ENCODE results near the gene SERPINB13. TPM values are rescaled to one million over a fixed set of nuclear protein-coding genes. Genes with fewer than 3 reads are reported as not detected.

Gene SERPINB13
- total RNA-seq, 1 experiment from 2014 or later, result not detected

- no TSS peak for BruUV-seq (replicated peaks)
- Mint-ChIP-seq H3K27me3 (ENCODE audit: unreplicated experiment) (no peaks in the 10 kb centered on the region), H3K36me3 (ENCODE audit: insufficient read depth, unreplicated experiment) (no peaks in the 10 kb centered on the region), H3K4me1 (ENCODE audit: low read depth, unreplicated experiment) (peaks cover 40% of the 10 kb centered on the region), H3K4me3 (ENCODE audit: low read depth, unreplicated experiment) (no peak overlapping the region), H3K27ac (ENCODE audit: unreplicated experiment) (peak overlapping the region; percentile 41), H3K9me3 (ENCODE audit: low read depth, unreplicated experiment) (no peaks in the 10 kb centered on the region)
- no peak for TF ChIP-seq CTCF (IDR thresholded peaks at IDR 0.05; ENCODE audit: unreplicated experiment)
- intact Hi-C loops (cut with micrococcal nuclease; ENCODE audit: unreplicated experiment), result no loop called here
- DNase-seq, result peak; percentile 56
- CTCF ChIA-PET, result interaction anchor here (0.6 to 1.5 kb wide), 8 partner anchors 13 to 462 kb away, joined by 3 to 7 read pairs (median 4); no protein-coding TSS in a partner anchor
Observed at GRCh38 chr18:63553081-63553480, 34.1 kb upstream of the SERPINB13 start.

- no peak overlapping the region for H3K4me3 Mint-ChIP-seq (ENCODE audit: low read depth, unreplicated experiment)
- no peaks in the 10 kb centered on the region for H3K27me3 Mint-ChIP-seq (ENCODE audit: unreplicated experiment)
- no peak for TF ChIP-seq CTCF (IDR thresholded peaks at IDR 0.05; ENCODE audit: unreplicated experiment)
- no peak overlapping the region for H3K27ac Mint-ChIP-seq (ENCODE audit: unreplicated experiment)
- no peak for DNase-seq
- intact Hi-C loops (cut with micrococcal nuclease; ENCODE audit: unreplicated experiment), result no loop called here
- no peaks in the 10 kb centered on the region for H3K9me3 Mint-ChIP-seq (ENCODE audit: low read depth, unreplicated experiment)
- no peaks in the 10 kb centered on the region for H3K36me3 Mint-ChIP-seq (ENCODE audit: insufficient read depth, unreplicated experiment)
- CTCF ChIA-PET, result no interaction called here
- BruUV-seq (replicated peaks), result no TSS peak
- H3K4me1 Mint-ChIP-seq (ENCODE audit: low read depth, unreplicated experiment), result no peaks in the 10 kb centered on the region
Observed at GRCh38 chr18:63559567-63560491, 27.3 kb upstream of the SERPINB13 start.

- TF ChIP-seq CTCF (IDR thresholded peaks at IDR 0.05; ENCODE audit: unreplicated experiment), result no peak
- Mint-ChIP-seq H3K4me3 (ENCODE audit: low read depth, unreplicated experiment) (no peak overlapping the region), H3K4me1 (ENCODE audit: low read depth, unreplicated experiment) (no peaks in the 10 kb centered on the region), H3K27me3 (ENCODE audit: unreplicated experiment) (no peaks in the 10 kb centered on the region), H3K36me3 (ENCODE audit: insufficient read depth, unreplicated experiment) (no peaks in the 10 kb centered on the region), H3K27ac (ENCODE audit: unreplicated experiment) (no peak overlapping the region), H3K9me3 (ENCODE audit: low read depth, unreplicated experiment) (no peaks in the 10 kb centered on the region)
- intact Hi-C loops (cut with micrococcal nuclease; ENCODE audit: unreplicated experiment), result no loop called here
- DNase-seq, result no peak
- no TSS peak for BruUV-seq (replicated peaks)
- CTCF ChIA-PET, result no interaction called here
Observed at GRCh38 chr18:63562284-63562683, 24.9 kb upstream of the SERPINB13 start.

DNA sequence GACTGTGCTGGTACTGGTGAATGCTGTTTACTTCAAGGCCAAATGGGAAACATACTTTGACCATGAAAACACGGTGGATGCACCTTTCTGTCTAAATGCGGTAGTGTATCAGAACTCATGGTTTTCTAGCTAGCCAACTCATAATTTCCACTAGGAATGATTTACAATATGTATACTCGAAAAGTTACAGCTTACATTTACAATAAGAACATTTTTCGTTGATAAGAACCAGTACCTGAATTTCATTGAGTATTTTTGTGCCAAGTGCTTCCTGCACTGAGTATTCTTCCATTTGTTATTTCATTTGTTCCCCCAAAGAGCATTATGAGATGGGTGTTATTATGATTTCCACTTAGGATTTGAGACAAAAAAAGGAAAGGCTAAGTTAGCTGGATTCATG is 23.1 kb upstream of the SERPINB13 start:
- Mint-ChIP-seq H3K27ac (ENCODE audit: unreplicated experiment) (no peak overlapping the region), H3K4me1 (ENCODE audit: low read depth, unreplicated experiment) (no peaks in the 10 kb centered on the region), H3K9me3 (ENCODE audit: low read depth, unreplicated experiment) (no peaks in the 10 kb centered on the region), H3K27me3 (ENCODE audit: unreplicated experiment) (no peaks in the 10 kb centered on the region), H3K4me3 (ENCODE audit: low read depth, unreplicated experiment) (no peak overlapping the region), H3K36me3 (ENCODE audit: insufficient read depth, unreplicated experiment) (no peaks in the 10 kb centered on the region)
- no peak for DNase-seq
- intact Hi-C loops (cut with micrococcal nuclease; ENCODE audit: unreplicated experiment), result no loop called here
- TF ChIP-seq CTCF (IDR thresholded peaks at IDR 0.05; ENCODE audit: unreplicated experiment), result no peak
- BruUV-seq (replicated peaks), result no TSS peak
- CTCF ChIA-PET, result no interaction called here

Data from Calu3 (cell line).